Esophagus muscularis mucosa (tissue), 4 donors: ENCODE measurements around the gene PIF1. TPM values are rescaled to one million over a fixed set of nuclear protein-coding genes. Genes with fewer than 3 reads are reported as not detected.

Experiments used
- DNase-seq: peaks from one replicate; pipeline ENCODE4 v3.0.0-alpha.2; 2017; ENCODE audit errors: extremely low spot score
- H3K27ac ChIP-seq, 4 donors: fragments of 200-600 bp; sonication (generic); replicated peaks in 1 of 4; 1 replicate in 3 of 4; 2 replicates in 1 of 4; pipeline ENCODE4 v1.5.1; 2016 to 2019; ENCODE audit warnings: mild to moderate bottlenecking in 1 of 4
- H3K27me3 ChIP-seq, 4 donors: fragments of 200-600 bp; sonication (generic); one replicate each; pipeline versions ENCODE4 v1.5.1 to v1.6.0; 2016 to 2019
- H3K36me3 ChIP-seq, 4 donors: fragments of 200-600 bp; sonication (generic); one replicate each; pipeline ENCODE4 v1.5.1; 2016 to 2019
- H3K4me1 ChIP-seq, 4 donors: fragments of 200-600 bp; sonication (generic); one replicate each; pipeline ENCODE4 v1.5.1; 2016 to 2019
- H3K4me3 ChIP-seq, 4 donors: fragments of 200-600 bp; sonication (generic); 1 replicate in 2 of 4; 2 replicates in 2 of 4; pipeline ENCODE4 v1.5.1; 2016 to 2019; ENCODE audit warnings: mild to moderate bottlenecking in 4 of 4, moderate library complexity in 1 of 4
- H3K9me3 ChIP-seq, 4 donors: fragments of 200-600 bp; sonication (generic); 1 replicate in 3 of 4; 2 replicates in 1 of 4; pipeline ENCODE4 v1.5.1; 2016 to 2019
- CTCF ChIP-seq, 3 experiments: fragments of 200-600 bp in 2 of 3; fragments of 450-650 bp in 1 of 3; sonication (generic) in 2 of 3; IDR thresholded peaks; one replicate each; pipeline ENCODE4 v1.5.1; 2017 to 2019; ENCODE audit warnings: antibody characterized with exemption in 3 of 3, mild to moderate bottlenecking in 2 of 3, moderate library complexity in 1 of 3
- EP300 ChIP-seq: sonication (generic); formaldehyde crosslinking; IDR thresholded peaks from one replicate; pipeline ENCODE4 v1.6.1; 2017; ENCODE audit warnings: antibody characterized with exemption
- POLR2A ChIP-seq: fragments of 450-650 bp; IDR thresholded peaks from one replicate; pipeline ENCODE4 v1.6.1; 2017; ENCODE audit warnings: antibody characterized with exemption, moderate library complexity, mild to moderate bottlenecking, low read depth
- POLR2AphosphoS5 ChIP-seq, 2 donors: sonication (generic); formaldehyde crosslinking; IDR thresholded peaks; one replicate each; pipeline ENCODE4 v1.6.1; 2017; ENCODE audit warnings: antibody characterized with exemption in 2 of 2
- WGBS: methylation state at CpG from one replicate; pipeline ENCODE4 v1.1.5; 2018; 5-methylcytosine and 5-hydroxymethylcytosine counted together
- intact Hi-C: fragments of 100-400 bp; cut with DNase I; formaldehyde crosslinking; loops from one replicate; pipeline ENCODE4 v1.15.1; 2023
- total RNA-seq, 4 donors: library from RNA; depleted of rRNA; stranded (reverse); fragments of >200 nt; gene quantifications; one replicate each; pipeline versions ENCODE4 v1.1.0 to v1.2.1, GENCODE V29; 2016

PIF1 gene
- total RNA-seq, 4 donors from 2014 or later: 0.78 to 4.4 (median 2.0) TPM

- Histone ChIP-seq H3K36me3 (peaks cover 17 to 79% (median 65%) of the 10 kb centered on the region in 4 donors), H3K9me3 (no peaks in the 10 kb centered on the region), H3K4me1 (peaks cover 14 to 73% (median 59%) of the 10 kb centered on the region in 4 donors), H3K27me3 (no peaks in the 10 kb centered on the region), H3K4me3 (no peak overlapping the region), H3K27ac (peak overlapping the region; percentile 41 to 75 (median 65))
- DNase-seq: no peak
- no peak for TF ChIP-seq EP300
- no peak for TF ChIP-seq POLR2A
- no peak for TF ChIP-seq POLR2AphosphoS5 (IDR thresholded peaks at IDR 0.05)
- no peak for TF ChIP-seq CTCF (IDR thresholded peaks at IDR 0.05)
- intact Hi-C loops: no loop called here
- 97% methylated on average over 9 of the region's 12 CpGs for WGBS
Measured at GRCh38 chr15:64865126-64865997, 39.9 kb upstream of the PIF1 start.

- Histone ChIP-seq H3K4me3 (no peak overlapping the region), H3K9me3 (no peaks in the 10 kb centered on the region), H3K36me3 (peaks cover 17 to 89% (median 72%) of the 10 kb centered on the region in 4 donors), H3K4me1 (peaks cover 18 to 77% (median 72%) of the 10 kb centered on the region in 4 donors), H3K27me3 (no peaks in the 10 kb centered on the region), H3K27ac (peak overlapping the region; percentile 28 to 75 (median 52))
- intact Hi-C loops: no loop called here
- WGBS: 86% methylated on average over 1 of the region's 1 CpG
- TF ChIP-seq POLR2AphosphoS5 (IDR thresholded peaks at IDR 0.05): no peak
- TF ChIP-seq CTCF (IDR thresholded peaks at IDR 0.05): no peak
- no peak for TF ChIP-seq EP300
- no peak for TF ChIP-seq POLR2A
- no peak for DNase-seq
Measured at GRCh38 chr15:64864068-64864467, 38.6 kb upstream of the PIF1 start.

- H3K4me3 ChIP-seq: no peak overlapping the region
- no peaks in the 10 kb centered on the region for H3K9me3 ChIP-seq
- intact Hi-C loops: no loop called here
- H3K36me3 ChIP-seq: peaks cover 16 to 90% (median 68%) of the 10 kb centered on the region in 4 donors
- TF ChIP-seq POLR2A: no peak
- WGBS: 95% methylated on average over 1 of the region's 1 CpG
- peak overlapping the region in 2 of 4 donors; percentile 50 to 90 for H3K27ac ChIP-seq
- no peak for DNase-seq
- no peaks in the 10 kb centered on the region for H3K27me3 ChIP-seq
- peaks cover 30 to 88% (median 86%) of the 10 kb centered on the region in 4 donors for H3K4me1 ChIP-seq
Measured at GRCh38 chr15:64862408-64862807, 37.0 kb upstream of the PIF1 start.

- no peak overlapping the region for H3K4me3 ChIP-seq
- DNase-seq: no peak
- H3K27me3 ChIP-seq: no peaks in the 10 kb centered on the region
- intact Hi-C loops: no loop called here
- TF ChIP-seq EP300 (no peak), POLR2AphosphoS5 (IDR thresholded peaks at IDR 0.05) (no peak), POLR2A (no peak), CTCF (IDR thresholded peaks at IDR 0.05) (no peak)
- 87% methylated on average over 4 of the region's 4 CpGs for WGBS
- H3K9me3 ChIP-seq: no peaks in the 10 kb centered on the region
- H3K36me3 ChIP-seq: peaks cover 11 to 86% (median 64%) of the 10 kb centered on the region in 4 donors
- H3K4me1 ChIP-seq: peaks cover 35 to 88% (median 86%) of the 10 kb centered on the region in 4 donors
- peak overlapping the region; percentile 32 to 98 (median 70) for H3K27ac ChIP-seq
Measured at GRCh38 chr15:64861960-64862359, 36.5 kb upstream of the PIF1 start.

GRCh38 chr15:64861331-64861730 is 35.9 kb upstream of the PIF1 start:
- intact Hi-C loops: no loop called here
- H3K27ac ChIP-seq: peak overlapping the region; percentile 32 to 98 (median 70)
- H3K36me3 ChIP-seq: peaks cover 10 to 83% (median 58%) of the 10 kb centered on the region in 4 donors
- DNase-seq: no peak
- no peaks in the 10 kb centered on the region for H3K27me3 ChIP-seq
- WGBS: 100% methylated on average over 1 of the region's 11 CpGs
- TF ChIP-seq CTCF (IDR thresholded peaks at IDR 0.05): no peak
- TF ChIP-seq POLR2A: no peak
- no peak for TF ChIP-seq EP300
- no peak for TF ChIP-seq POLR2AphosphoS5 (IDR thresholded peaks at IDR 0.05)
- H3K4me1 ChIP-seq: peaks cover 41 to 89% (median 86%) of the 10 kb centered on the region in 4 donors
- H3K9me3 ChIP-seq: no peaks in the 10 kb centered on the region
- H3K4me3 ChIP-seq: no peak overlapping the region
